ENCODE results near the gene E2F1.

GRCh38 chr20:33704197-33704924 lies 18.2 kb upstream of the E2F1 start:
- TF ChIP-seq CTCF (conservative IDR thresholded peaks at IDR 0.05; ENCODE audit: low read depth in 2 of 2) (no peak), ETS1 (IDR thresholded peaks at IDR 0.05) (no peak), POLR2AphosphoS5 (IDR thresholded peaks at IDR 0.05; ENCODE audit: low read depth) (no peak), EZH2phosphoT487 (IDR thresholded peaks at IDR 0.05; ENCODE audit: unreplicated experiment) (no peak)
